ENCODE data around the gene SUN2.

SUN2 gene

GRCh38 chr22:38783095-38783615 is 27.4 kb upstream of the SUN2 start:
- H3K27ac ChIP-seq (ENCODE audit: low read depth, low read length): no peak overlapping the region
- no peak overlapping the region for H3K18ac ChIP-seq (ENCODE audit: low read length)
- no peak overlapping the region for H2AK5ac ChIP-seq (ENCODE audit: low read length)
- no peaks in the 10 kb centered on the region for H3K79me1 ChIP-seq (ENCODE audit: low read length)
- no peak for DNase-seq
- no peaks in the 10 kb centered on the region for H3K27me3 ChIP-seq (ENCODE audit: insufficient read depth, low read length, poor library complexity)
- no peak overlapping the region for H3K4me2 ChIP-seq (ENCODE audit: low read length)
- no peak overlapping the region for H2BK15ac ChIP-seq (replicated peaks; ENCODE audit: low read depth)
- H2BK5ac ChIP-seq (ENCODE audit: low read length): no peak overlapping the region
- H3K4ac ChIP-seq (ENCODE audit: low read depth, low read length): no peak overlapping the region
- H3K23ac ChIP-seq (ENCODE audit: low read length): peak overlapping the region; percentile 1
- H3K56ac ChIP-seq (ENCODE audit: low read length): peak overlapping the region; percentile 60
- H2BK120ac ChIP-seq (ENCODE audit: low read depth, low read length): no peak overlapping the region
- no peak overlapping the region for H3K4me3 ChIP-seq (ENCODE audit: low read length)
- WGBS (ENCODE audit: extremely low coverage, insufficient coverage, low lambda C conversion rate): no CpG with 5 or more reads among the region's 14 CpGs
- H3K9ac ChIP-seq (ENCODE audit: low read length): no peak overlapping the region
- no peaks in the 10 kb centered on the region for H3K79me2 ChIP-seq (ENCODE audit: control insufficient read depth, insufficient read depth, low read length)
- no peak overlapping the region for H4K5ac ChIP-seq (ENCODE audit: low read length)
- no peak overlapping the region for H4K8ac ChIP-seq (ENCODE audit: low read depth, low read length)
- H3K4me1 ChIP-seq (ENCODE audit: control insufficient read depth, low read depth, low read length): no peaks in the 10 kb centered on the region
- H3K36me3 ChIP-seq (ENCODE audit: control insufficient read depth, insufficient read depth, low read length): no peaks in the 10 kb centered on the region

DNA sequence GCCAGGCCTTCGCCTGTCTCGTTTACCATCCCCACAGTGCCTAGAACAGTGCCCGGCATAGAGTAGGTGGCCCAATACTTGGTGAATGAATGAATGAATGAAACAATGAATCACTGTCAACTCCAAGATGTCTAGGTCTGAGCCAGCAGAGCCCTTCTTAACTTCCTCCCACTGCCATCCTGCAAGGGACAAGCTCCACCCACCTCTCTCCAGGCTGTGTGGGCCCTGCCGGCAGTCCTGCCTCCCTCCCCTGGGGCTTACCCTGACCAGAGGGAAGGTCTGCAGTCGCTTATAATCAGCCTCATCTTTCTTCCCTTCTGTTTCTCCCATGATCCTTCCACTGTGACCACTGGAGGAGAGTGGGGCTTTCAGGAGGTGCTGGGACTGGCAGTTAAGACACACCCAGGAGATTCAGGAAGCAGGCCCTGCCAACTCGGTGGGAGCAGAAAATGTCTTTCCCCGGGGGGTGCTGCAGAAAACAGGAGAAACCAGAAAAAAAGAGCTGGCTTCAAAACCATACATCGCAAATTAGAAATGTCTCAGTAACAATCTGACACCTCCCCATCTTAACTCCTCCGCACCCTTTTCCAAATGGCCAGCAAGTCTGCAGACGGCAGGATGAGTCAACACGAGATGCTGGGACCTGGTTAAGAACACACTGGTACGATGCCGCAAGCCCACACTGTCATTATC is 26.8 kb upstream of the SUN2 start:
- no peak overlapping the region for H4K5ac ChIP-seq (ENCODE audit: low read length)
- H3K4me3 ChIP-seq (ENCODE audit: low read length): no peak overlapping the region
- H3K9ac ChIP-seq (ENCODE audit: low read length): no peak overlapping the region
- H2AK5ac ChIP-seq (ENCODE audit: low read length): no peak overlapping the region
- no peaks in the 10 kb centered on the region for H3K4me1 ChIP-seq (ENCODE audit: control insufficient read depth, low read depth, low read length)
- H3K18ac ChIP-seq (ENCODE audit: low read length): no peak overlapping the region
- H4K8ac ChIP-seq (ENCODE audit: low read depth, low read length): no peak overlapping the region
- H3K4me2 ChIP-seq (ENCODE audit: low read length): no peak overlapping the region
- H3K79me2 ChIP-seq (ENCODE audit: control insufficient read depth, insufficient read depth, low read length): no peaks in the 10 kb centered on the region
- no peak overlapping the region for H2BK120ac ChIP-seq (ENCODE audit: low read depth, low read length)
- no peak overlapping the region for H3K27ac ChIP-seq (ENCODE audit: low read depth, low read length)
- no peak overlapping the region for H2BK15ac ChIP-seq (replicated peaks; ENCODE audit: low read depth)
- H3K56ac ChIP-seq (ENCODE audit: low read length): peak overlapping the region; percentile 60
- peak overlapping the region; percentile 1 for H3K23ac ChIP-seq (ENCODE audit: low read length)
- H2BK5ac ChIP-seq (ENCODE audit: low read length): no peak overlapping the region
- peak; percentile 23 for DNase-seq
- no CpG with 5 or more reads among the region's 13 CpGs for WGBS (ENCODE audit: extremely low coverage, insufficient coverage, low lambda C conversion rate)
- no peaks in the 10 kb centered on the region for H3K27me3 ChIP-seq (ENCODE audit: insufficient read depth, low read length, poor library complexity)
- H3K4ac ChIP-seq (ENCODE audit: low read depth, low read length): no peak overlapping the region
- no peaks in the 10 kb centered on the region for H3K36me3 ChIP-seq (ENCODE audit: control insufficient read depth, insufficient read depth, low read length)
- H3K79me1 ChIP-seq (ENCODE audit: low read length): no peaks in the 10 kb centered on the region

DNA sequence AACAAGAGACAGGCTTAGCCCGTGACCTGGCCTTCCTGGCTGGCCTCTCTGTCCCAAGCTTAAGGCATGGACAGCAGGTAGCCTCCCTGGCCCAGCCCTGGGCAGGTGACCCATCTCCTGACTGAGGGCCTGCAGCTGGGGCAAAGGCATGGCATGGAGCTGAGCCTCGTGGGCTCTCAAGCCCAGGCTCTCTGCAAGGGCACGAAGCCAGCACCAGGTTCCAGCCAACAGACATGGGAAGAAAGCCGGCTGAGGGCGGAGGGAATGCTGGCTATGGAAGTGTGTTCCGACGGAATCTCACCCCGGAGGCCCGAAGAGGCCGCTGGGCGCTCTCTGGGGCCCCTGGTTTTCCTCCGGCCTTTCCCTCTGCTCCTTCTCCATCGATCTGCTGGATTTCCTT is 25.2 kb upstream of the SUN2 start:
- Histone ChIP-seq H3K23ac (ENCODE audit: low read length) (no peak overlapping the region), H3K27me3 (ENCODE audit: insufficient read depth, low read length, poor library complexity) (no peaks in the 10 kb centered on the region), H2BK5ac (ENCODE audit: low read length) (no peak overlapping the region), H3K18ac (ENCODE audit: low read length) (no peak overlapping the region), H3K4me2 (ENCODE audit: low read length) (no peak overlapping the region), H3K36me3 (ENCODE audit: control insufficient read depth, insufficient read depth, low read length) (no peaks in the 10 kb centered on the region), H3K4ac (ENCODE audit: low read depth, low read length) (no peak overlapping the region), H4K8ac (ENCODE audit: low read depth, low read length) (no peak overlapping the region), H3K4me3 (ENCODE audit: low read length) (no peak overlapping the region), H3K27ac (ENCODE audit: low read depth, low read length) (no peak overlapping the region), H3K79me2 (ENCODE audit: control insufficient read depth, insufficient read depth, low read length) (no peaks in the 10 kb centered on the region), H3K4me1 (ENCODE audit: control insufficient read depth, low read depth, low read length) (no peaks in the 10 kb centered on the region), H3K9ac (ENCODE audit: low read length) (no peak overlapping the region), H3K56ac (ENCODE audit: low read length) (no peak overlapping the region), H2AK5ac (ENCODE audit: low read length) (no peak overlapping the region), H2BK120ac (ENCODE audit: low read depth, low read length) (no peak overlapping the region), H3K79me1 (ENCODE audit: low read length) (no peaks in the 10 kb centered on the region), H4K5ac (ENCODE audit: low read length) (no peak overlapping the region), H2BK15ac (replicated peaks; ENCODE audit: low read depth) (no peak overlapping the region)
- WGBS (ENCODE audit: extremely low coverage, insufficient coverage, low lambda C conversion rate): no CpG with 5 or more reads among the region's 13 CpGs
- no peak for DNase-seq

DNA sequence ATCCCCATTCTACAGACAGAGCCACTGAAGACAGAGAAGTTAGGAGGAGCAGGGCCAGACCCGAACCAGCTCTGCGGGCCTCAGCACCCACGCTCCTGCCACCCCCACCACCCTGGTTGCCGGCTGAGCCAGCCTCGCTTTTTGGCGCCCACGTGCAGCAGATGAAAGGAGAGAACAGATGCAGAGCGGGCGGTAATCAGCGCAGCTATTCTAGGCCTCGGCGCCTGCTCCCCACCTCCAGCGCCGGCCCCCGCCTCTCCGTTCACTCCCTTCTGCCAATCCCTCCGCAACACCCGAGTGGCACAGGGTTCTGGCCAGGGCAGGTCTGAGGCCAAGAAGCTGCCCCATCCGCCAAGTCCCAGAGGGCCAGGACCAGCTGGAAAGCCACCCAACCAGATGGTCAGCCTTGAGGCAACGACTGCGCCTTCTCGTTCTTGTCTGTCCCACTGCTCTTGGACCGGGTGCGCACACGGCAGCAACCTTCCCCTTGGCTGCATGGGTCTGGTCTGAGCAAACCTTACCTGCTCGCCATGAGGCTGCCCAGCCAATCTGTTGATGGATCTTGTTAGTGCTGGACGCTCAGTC is 21.4 kb upstream of the SUN2 start:
- Histone ChIP-seq H2BK120ac (ENCODE audit: low read depth, low read length) (no peak overlapping the region), H3K56ac (ENCODE audit: low read length) (no peak overlapping the region), H3K79me1 (ENCODE audit: low read length) (no peaks in the 10 kb centered on the region), H3K79me2 (ENCODE audit: control insufficient read depth, insufficient read depth, low read length) (no peaks in the 10 kb centered on the region), H3K36me3 (ENCODE audit: control insufficient read depth, insufficient read depth, low read length) (no peaks in the 10 kb centered on the region), H3K27me3 (ENCODE audit: insufficient read depth, low read length, poor library complexity) (no peaks in the 10 kb centered on the region), H3K9ac (ENCODE audit: low read length) (no peak overlapping the region), H2AK5ac (ENCODE audit: low read length) (no peak overlapping the region), H3K4me2 (ENCODE audit: low read length) (no peak overlapping the region), H3K4me1 (ENCODE audit: control insufficient read depth, low read depth, low read length) (no peaks in the 10 kb centered on the region), H4K5ac (ENCODE audit: low read length) (no peak overlapping the region), H3K23ac (ENCODE audit: low read length) (no peak overlapping the region), H2BK15ac (replicated peaks; ENCODE audit: low read depth) (no peak overlapping the region), H4K8ac (ENCODE audit: low read depth, low read length) (no peak overlapping the region), H3K18ac (ENCODE audit: low read length) (no peak overlapping the region), H3K27ac (ENCODE audit: low read depth, low read length) (no peak overlapping the region), H3K4ac (ENCODE audit: low read depth, low read length) (no peak overlapping the region), H3K4me3 (ENCODE audit: low read length) (no peak overlapping the region), H2BK5ac (ENCODE audit: low read length) (no peak overlapping the region)
- WGBS (ENCODE audit: extremely low coverage, insufficient coverage, low lambda C conversion rate): no CpG with 5 or more reads among the region's 27 CpGs
- no peak for DNase-seq

GRCh38 chr22:38776086-38776485 is 20.3 kb upstream of the SUN2 start:
- no peaks in the 10 kb centered on the region for H3K79me1 ChIP-seq (ENCODE audit: low read length)
- no peak overlapping the region for H3K27ac ChIP-seq (ENCODE audit: low read depth, low read length)
- no peak overlapping the region for H2BK15ac ChIP-seq (replicated peaks; ENCODE audit: low read depth)
- no peak overlapping the region for H4K5ac ChIP-seq (ENCODE audit: low read length)
- no peak overlapping the region for H3K56ac ChIP-seq (ENCODE audit: low read length)
- DNase-seq: no peak
- no peaks in the 10 kb centered on the region for H3K4me1 ChIP-seq (ENCODE audit: control insufficient read depth, low read depth, low read length)
- no peaks in the 10 kb centered on the region for H3K36me3 ChIP-seq (ENCODE audit: control insufficient read depth, insufficient read depth, low read length)
- no CpG with 5 or more reads among the region's 6 CpGs for WGBS (ENCODE audit: extremely low coverage, insufficient coverage, low lambda C conversion rate)
- H3K79me2 ChIP-seq (ENCODE audit: control insufficient read depth, insufficient read depth, low read length): no peaks in the 10 kb centered on the region
- H3K18ac ChIP-seq (ENCODE audit: low read length): no peak overlapping the region
- no peak overlapping the region for H3K23ac ChIP-seq (ENCODE audit: low read length)
- no peak overlapping the region for H2AK5ac ChIP-seq (ENCODE audit: low read length)
- no peaks in the 10 kb centered on the region for H3K27me3 ChIP-seq (ENCODE audit: insufficient read depth, low read length, poor library complexity)
- H3K4me2 ChIP-seq (ENCODE audit: low read length): no peak overlapping the region
- no peak overlapping the region for H3K4me3 ChIP-seq (ENCODE audit: low read length)
- no peak overlapping the region for H4K8ac ChIP-seq (ENCODE audit: low read depth, low read length)
- no peak overlapping the region for H2BK5ac ChIP-seq (ENCODE audit: low read length)
- H3K9ac ChIP-seq (ENCODE audit: low read length): no peak overlapping the region
- no peak overlapping the region for H3K4ac ChIP-seq (ENCODE audit: low read depth, low read length)
- H2BK120ac ChIP-seq (ENCODE audit: low read depth, low read length): no peak overlapping the region

All from mesendoderm (in vitro differentiated cells).